Right cardiac atrium (tissue), 5 donors: ENCODE measurements around the gene HRH4. TPM values are rescaled to one million over a fixed set of nuclear protein-coding genes. Genes with fewer than 3 reads are reported as not detected.

Source experiments
- ATAC-seq, 2 donors: fragments of 200-7000 bp; cut with Tn5 transposase; one replicate each; pipeline versions ENCODE4 v1.8.0 to v1.9.1; 2020; ENCODE audit warnings: moderate library complexity in 2 of 2, mild to moderate bottlenecking in 1 of 2
- DNase-seq, 3 donors: peaks; one replicate each; pipeline ENCODE4 v3.0.0-alpha.2; 2020
- H3K27ac ChIP-seq: one replicate; pipeline ENCODE4 v1.5.1; 2013; ENCODE audit warnings: mild to moderate bottlenecking, low read length, control low read depth, moderate library complexity
- H3K27me3 ChIP-seq: one replicate; pipeline ENCODE4 v1.6.1; 2013; ENCODE audit not compliant: control insufficient read depth, insufficient read depth
- H3K4me1 ChIP-seq: one replicate; pipeline ENCODE4 v1.6.1; 2013; ENCODE audit warnings: low read length; ENCODE audit not compliant: control insufficient read depth, insufficient read depth
- H3K4me3 ChIP-seq: one replicate; pipeline ENCODE4 v1.5.1; 2013; ENCODE audit warnings: low read length, control low read depth
- H3K9me3 ChIP-seq: one replicate; pipeline ENCODE4 v1.6.1; 2013; ENCODE audit warnings: low read length; ENCODE audit not compliant: control insufficient read depth
- WGBS: extraction: QIAGEN DNeasy Blood & Tissue Kit; methylation state at CpG from one replicate; pipeline ENCODE4 v1.1.7; 2013; 5-methylcytosine and 5-hydroxymethylcytosine counted together
- intact Hi-C, 4 donors: fragments of 100-400 bp; cut with DNase I; formaldehyde crosslinking; loops; one replicate each; pipeline versions ENCODE4 v1.11.0 to v1.14.0; 2022 to 2023
- long read RNA-seq, 4 donors: library from polyadenylated mRNA; unstranded; transcript quantifications; one replicate each; pipeline ENCODE4 v2.0.0, GENCODE V29; 2020 to 2021
- polyA plus RNA-seq: library from polyadenylated mRNA; stranded (reverse); fragments of 200-250 nt; gene quantifications from one replicate; pipeline ENCODE4 v1.2.3, GENCODE V29; 2013
- total RNA-seq, 4 donors: library from RNA; stranded (reverse); fragmentation: NEBNext Ultra II Directional; extraction: Animal tissue kit (Norgen Biotek cat#: 25700); gene quantifications; one replicate each; pipeline ENCODE4 v1.2.1, GENCODE V29; 2021
- donor health status: healthy with polysubstance abuse.
- donor health status: DM: no; HTN: yes; CAD: no.
- donor health status: DM: no; HTN: no; CAD: no.
- donor health status: DM: no; HTN: yes; CAD: no; lungs with severe emphysema.
- donor health status: DM: yes; HTN: yes; CAD: no.

HRH4 gene
- total RNA-seq (not detected), polyA plus RNA-seq (not detected)
- long read RNA-seq, donor 1, result 0 reads
- long read RNA-seq, donor 2, result 0 reads
- long read RNA-seq, donor 3, result 0 reads
- long read RNA-seq, donor 4, result 0 reads

- Histone ChIP-seq H3K9me3 (no peaks in the 10 kb centered on the region), H3K4me1 (no peaks in the 10 kb centered on the region), H3K4me3 (no peak within 1 kb of the TSS), H3K27ac (no peak within 1 kb of the TSS), H3K27me3 (no peaks in the 10 kb centered on the region)
- WGBS, result 71% methylated on average over 1 of the region's 1 CpG
- intact Hi-C loops, result no loop called here
- no peak for DNase-seq
- ATAC-seq, result no peak
Measured at GRCh38 chr18:24460388-24460787, at the start of gene HRH4. HRH4 (plus strand) TSS chr18:24460637; CDS start chr18:24460729, 92 bp downstream.

DNA sequence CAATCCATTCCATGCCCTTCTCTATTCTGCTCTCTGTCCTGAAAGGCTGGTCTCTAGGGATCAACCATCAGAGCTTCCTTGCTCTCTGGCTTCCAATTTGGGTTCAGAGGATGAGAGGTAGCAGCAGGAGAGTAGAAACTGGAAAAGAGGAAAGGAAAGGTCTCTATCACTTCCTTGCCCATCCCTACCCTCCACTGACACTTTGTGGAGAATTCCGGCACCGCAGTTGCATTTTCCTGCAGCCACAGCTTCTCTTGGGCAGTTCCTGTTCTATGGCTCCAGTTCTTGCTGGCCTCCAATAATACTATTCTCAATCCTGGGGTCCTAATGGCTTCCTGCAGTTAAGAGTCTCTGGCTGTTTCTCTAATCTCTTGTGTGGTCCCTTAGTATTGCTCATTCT lies 47.3 kb upstream of the HRH4 start:
- 54% methylated on average over 2 of the region's 2 CpGs for WGBS
- Histone ChIP-seq H3K27me3 (no peaks in the 10 kb centered on the region), H3K27ac (no peak overlapping the region), H3K4me3 (no peak overlapping the region), H3K9me3 (no peaks in the 10 kb centered on the region), H3K4me1 (no peaks in the 10 kb centered on the region)
- intact Hi-C loops, result loop anchor here in 1 of 4 donors (10.0 kb wide), 1 partner anchor 48 kb away; no protein-coding TSS in a partner anchor
- ATAC-seq (no peak), DNase-seq (peak in 1 of 3 donors; percentile 59)

DNA sequence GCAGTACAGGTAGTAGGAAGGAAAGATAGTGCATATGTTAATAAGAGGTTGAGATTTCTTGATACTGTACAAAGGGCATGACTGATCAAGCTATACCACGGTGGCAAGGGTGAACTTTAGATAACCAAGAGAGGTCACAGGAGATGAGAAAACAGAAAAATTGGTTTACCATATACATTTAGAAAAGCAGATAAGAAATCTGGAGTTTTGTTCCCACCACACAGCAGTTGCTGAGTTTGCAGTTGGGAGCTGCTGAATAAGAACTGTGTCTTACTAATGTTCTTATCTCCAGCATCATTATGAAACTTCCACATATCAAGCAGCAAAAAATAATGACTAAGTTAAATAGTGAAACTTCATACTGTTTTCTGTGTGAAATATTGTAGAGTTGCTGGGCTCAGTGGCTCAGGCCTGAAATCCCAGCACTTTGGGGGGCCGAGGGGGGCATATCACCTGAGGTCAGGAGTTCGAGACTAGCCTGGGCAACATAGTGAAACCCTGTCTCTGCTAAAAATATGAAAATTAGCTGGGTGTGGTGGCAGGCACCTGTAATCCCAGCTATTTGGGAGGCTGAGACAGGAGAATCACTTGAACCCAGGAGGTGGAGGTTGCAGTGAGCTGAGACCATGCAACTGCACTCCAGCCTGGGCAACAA lies 46.0 kb upstream of the HRH4 start:
- Histone ChIP-seq H3K4me1 (no peaks in the 10 kb centered on the region), H3K27ac (no peak overlapping the region), H3K27me3 (no peaks in the 10 kb centered on the region), H3K4me3 (no peak overlapping the region), H3K9me3 (no peaks in the 10 kb centered on the region)
- ATAC-seq (no peak), DNase-seq (no peak)
- intact Hi-C loops, result loop anchor here in 1 of 4 donors (10.0 kb wide), 1 partner anchor 50 kb away; no protein-coding TSS in a partner anchor
- WGBS, result 77% methylated on average over 3 of the region's 3 CpGs

DNA sequence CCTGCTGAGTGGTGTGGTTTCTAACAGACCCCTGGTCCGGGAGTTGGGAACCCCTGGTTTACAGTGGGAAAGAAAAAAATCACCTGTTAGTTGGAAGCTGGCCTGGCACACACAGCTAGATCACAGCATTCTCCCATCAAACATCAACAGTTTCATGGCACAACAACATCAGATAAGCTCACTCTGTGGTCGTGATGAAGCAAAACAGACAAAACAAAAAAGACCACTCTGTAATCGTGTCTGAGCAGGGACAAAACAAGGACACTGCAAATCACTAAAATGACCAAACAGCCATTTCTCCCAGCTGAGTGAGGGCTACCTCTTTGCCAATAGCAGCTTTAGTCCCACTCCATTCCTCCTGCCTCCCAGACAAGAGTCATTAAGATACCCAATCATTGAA lies 43.0 kb upstream of the HRH4 start:
- no peaks in the 10 kb centered on the region for H3K9me3 ChIP-seq
- no peaks in the 10 kb centered on the region for H3K4me1 ChIP-seq
- no peak for ATAC-seq
- H3K27me3 ChIP-seq, result no peaks in the 10 kb centered on the region
- no peak overlapping the region for H3K27ac ChIP-seq
- H3K4me3 ChIP-seq, result no peak overlapping the region
- intact Hi-C loops, result loop anchor here in 1 of 4 donors (10.0 kb wide), 1 partner anchor 53 kb away; no protein-coding TSS in a partner anchor
- WGBS, result 28% methylated on average over 3 of the region's 3 CpGs
- DNase-seq, result no peak

DNA sequence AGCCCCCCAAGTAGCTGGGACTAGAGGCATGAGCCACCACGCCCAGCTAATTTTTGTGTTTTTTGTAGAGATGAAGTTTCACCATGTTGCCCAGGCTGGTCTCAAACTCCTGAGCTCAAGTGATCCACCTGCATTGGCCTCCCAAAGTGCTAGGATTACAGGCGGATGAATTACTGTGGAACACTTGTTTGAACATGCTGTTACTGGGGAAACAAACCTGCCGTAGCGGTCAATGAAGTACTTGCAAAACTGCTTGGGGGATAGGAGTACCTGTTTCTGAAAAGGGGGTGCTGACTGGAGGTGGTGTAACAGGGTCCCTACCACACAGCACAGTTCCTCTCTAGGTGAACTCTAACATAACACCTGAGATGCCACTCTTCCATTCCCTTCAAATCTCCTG lies 39.9 kb upstream of the HRH4 start:
- intact Hi-C loops, result no loop called here
- DNase-seq (no peak), ATAC-seq (no peak)
- H3K4me1 ChIP-seq, result no peaks in the 10 kb centered on the region
- H3K9me3 ChIP-seq, result no peaks in the 10 kb centered on the region
- peaks cover 2% of the 10 kb centered on the region for H3K27me3 ChIP-seq
- H3K27ac ChIP-seq, result no peak overlapping the region
- WGBS, result 92% methylated on average over 4 of the region's 4 CpGs
- H3K4me3 ChIP-seq, result no peak overlapping the region

DNA sequence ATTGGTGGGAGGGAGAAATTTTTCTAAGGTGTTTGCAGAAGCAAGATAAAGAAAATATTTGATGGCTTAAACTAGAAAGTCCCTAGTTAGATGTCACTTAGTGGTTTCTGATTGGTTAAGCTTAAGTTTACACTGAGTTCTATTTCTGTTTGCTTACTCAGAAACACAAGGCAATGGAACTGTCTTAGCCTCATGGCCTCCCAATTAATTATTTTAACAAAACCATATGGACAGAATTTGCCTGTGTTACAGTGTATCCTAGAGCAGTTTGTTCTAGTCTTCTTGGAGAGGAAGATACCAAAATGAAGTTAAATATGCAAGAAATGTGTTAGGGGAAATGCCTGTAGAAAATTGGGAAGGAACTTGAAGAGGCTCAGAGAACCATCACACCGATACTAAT lies 38.6 kb upstream of the HRH4 start:
- no peak for DNase-seq

GRCh38 chr18:24426073-24426397 lies 34.4 kb upstream of the HRH4 start:
- Histone ChIP-seq H3K27ac (no peak overlapping the region), H3K4me1 (no peaks in the 10 kb centered on the region), H3K9me3 (no peaks in the 10 kb centered on the region), H3K4me3 (peak overlapping the region; percentile 68), H3K27me3 (peaks cover 2% of the 10 kb centered on the region)
- intact Hi-C loops, result no loop called here
- WGBS, result 35% methylated on average over 11 of the region's 11 CpGs
- DNase-seq, result no peak
- ATAC-seq, result no peak

More for the DNA sequence above, 38.6 kb upstream of the HRH4 start:
- intact Hi-C loops, result no loop called here
- Histone ChIP-seq H3K4me3 (no peak overlapping the region), H3K9me3 (no peaks in the 10 kb centered on the region), H3K27me3 (peaks cover 2% of the 10 kb centered on the region), H3K27ac (no peak overlapping the region), H3K4me1 (no peaks in the 10 kb centered on the region)
- no peak for ATAC-seq
- WGBS, result 81% methylated on average over 1 of the region's 1 CpG

GRCh38 chr18:24426398-24427294 lies 33.8 kb upstream of the HRH4 start, which contains the start of gene IMPACT:
IMPACT (plus strand) TSS chr18:24426670; CDS start chr18:24426757, 87 bp downstream.
- 1% methylated on average over 82 of the region's 82 CpGs for WGBS
- Histone ChIP-seq H3K4me3 (peak within 1 kb of the TSS; percentile 68), H3K9me3 (no peaks in the 10 kb centered on the region), H3K27ac (peak within 1 kb of the TSS; percentile 36), H3K4me1 (no peaks in the 10 kb centered on the region), H3K27me3 (peaks cover 2% of the 10 kb centered on the region)
- DNase-seq (peak; percentile 88 to 95 (median 94)), ATAC-seq (peak; percentile 98 to 99)
- intact Hi-C loops, result no loop called here

DNA sequence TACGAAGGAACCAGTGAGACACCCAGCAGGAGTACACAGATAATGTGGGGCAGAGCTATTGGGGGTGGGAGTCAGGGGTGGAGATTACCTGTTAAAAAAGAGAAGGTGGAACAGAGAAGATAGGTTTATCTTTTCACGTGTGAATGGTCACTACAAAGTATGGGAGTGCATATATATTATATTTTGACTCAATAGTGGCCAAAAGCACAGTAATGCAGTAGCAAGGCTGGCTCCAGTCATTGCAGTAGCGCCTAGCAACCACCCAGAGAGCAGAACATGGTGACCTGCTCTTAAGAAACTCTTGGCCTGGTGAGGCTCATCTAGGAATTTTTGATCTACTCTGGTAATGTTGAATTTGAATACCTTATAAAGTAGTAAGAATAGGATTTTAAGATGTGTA lies 33.0 kb upstream of the HRH4 start:
- WGBS, result 49% methylated on average over 3 of the region's 3 CpGs
- peak overlapping the region; percentile 68 for H3K4me3 ChIP-seq
- no peak for ATAC-seq
- H3K27ac ChIP-seq, result no peak overlapping the region
- no peaks in the 10 kb centered on the region for H3K4me1 ChIP-seq
- no peaks in the 10 kb centered on the region for H3K9me3 ChIP-seq
- peaks cover 2% of the 10 kb centered on the region for H3K27me3 ChIP-seq
- no peak for DNase-seq
- intact Hi-C loops, result no loop called here

DNA sequence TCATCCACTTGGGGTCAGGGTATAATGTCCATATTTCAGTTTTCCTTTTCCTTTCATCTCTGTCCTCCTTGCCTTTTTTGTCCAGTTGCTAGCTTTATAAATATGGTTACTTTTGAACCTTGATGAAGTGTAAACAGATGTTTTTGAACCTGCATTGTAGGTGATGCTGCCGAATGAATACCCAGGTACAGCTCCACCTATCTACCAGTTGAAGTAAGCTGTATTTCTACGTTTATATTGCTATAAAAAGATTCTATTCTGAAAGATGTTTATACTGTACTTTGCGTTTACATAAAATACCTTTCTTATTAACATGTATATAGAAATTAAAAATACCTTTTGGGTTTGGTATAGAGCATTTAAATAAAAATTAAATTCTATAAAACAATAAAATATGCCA lies 31.7 kb upstream of the HRH4 start:
- H3K4me3 ChIP-seq, result no peak overlapping the region
- WGBS, result 88% methylated on average over 3 of the region's 3 CpGs
- H3K4me1 ChIP-seq, result no peaks in the 10 kb centered on the region
- no peak overlapping the region for H3K27ac ChIP-seq
- no peaks in the 10 kb centered on the region for H3K9me3 ChIP-seq
- intact Hi-C loops, result no loop called here
- peaks cover 2% of the 10 kb centered on the region for H3K27me3 ChIP-seq
- ATAC-seq (no peak), DNase-seq (no peak)

DNA sequence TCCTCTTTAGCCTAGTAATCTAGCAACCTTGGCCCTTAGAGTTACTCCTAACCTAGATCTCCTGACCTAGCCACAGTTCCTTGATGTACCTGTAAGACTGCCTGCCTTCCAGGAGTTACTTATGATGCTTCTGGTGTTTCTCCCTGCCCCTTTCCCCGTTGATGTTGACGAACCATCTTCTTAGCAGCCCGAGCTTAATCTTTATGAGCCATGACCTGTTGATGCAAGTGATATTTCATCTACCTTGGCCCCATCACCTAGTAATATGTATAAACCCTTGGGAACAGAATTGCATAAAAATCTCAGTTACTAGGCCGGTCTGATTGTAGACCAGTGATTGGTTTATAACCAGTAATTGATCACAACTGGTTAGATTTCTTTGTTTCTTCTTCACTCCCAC lies 31.2 kb upstream of the HRH4 start:
- DNase-seq, result no peak
- Histone ChIP-seq H3K9me3 (no peaks in the 10 kb centered on the region), H3K4me3 (no peak overlapping the region), H3K4me1 (no peaks in the 10 kb centered on the region), H3K27me3 (no peaks in the 10 kb centered on the region), H3K27ac (no peak overlapping the region)
- 95% methylated on average over 4 of the region's 4 CpGs for WGBS
- no peak for ATAC-seq
- intact Hi-C loops, result no loop called here
